Karpas-422 (cell line): Measurements from ENCODE around the gene C5AR1. TPM values are rescaled to one million over a fixed set of nuclear protein-coding genes. Genes with fewer than 3 reads are reported as not detected.
"Not testable (repeated sequence)": the region's sequence is repeated elsewhere in the genome, so short reads cannot be mapped to it uniquely, and the experiment has no call there.

Experiments
- DNase-seq: peaks from one replicate; pipeline ENCODE4 v3.0.0-alpha.2; 2015
- H2AFZ ChIP-seq: fragments of 200-600 bp; sonication (generic); 2 replicates; pipeline ENCODE4 v1.6.1; 2014; ENCODE audit warnings: antibody characterized with exemption, low read length, mixed read lengths
- H3K27ac ChIP-seq: fragments of 200-600 bp; sonication (generic); 2 replicates; pipeline ENCODE4 v1.5.1; 2014; ENCODE audit warnings: mild to moderate bottlenecking, low read length, moderate library complexity
- H3K27me3 ChIP-seq: fragments of 200-600 bp; sonication (generic); 2 replicates; pipeline ENCODE4 v1.6.1; 2014; ENCODE audit warnings: low read length, mixed read lengths
- H3K36me3 ChIP-seq: fragments of 200-600 bp; sonication (generic); 2 replicates; pipeline ENCODE4 v1.6.1; 2014; ENCODE audit warnings: low read length, mixed read lengths; ENCODE audit not compliant: insufficient read depth
- H3K4me1 ChIP-seq: fragments of 200-600 bp; sonication (generic); 2 replicates; pipeline ENCODE4 v1.6.1; 2014; ENCODE audit warnings: mild to moderate bottlenecking, low read length, mixed read lengths
- H3K4me2 ChIP-seq: fragments of 200-600 bp; sonication (generic); 2 replicates; pipeline ENCODE4 v1.6.1; 2014; ENCODE audit warnings: low read length, low read depth, mild to moderate bottlenecking; ENCODE audit not compliant: poor library complexity, severe bottlenecking
- H3K4me3 ChIP-seq: fragments of 200-600 bp; sonication (generic); 2 replicates; pipeline ENCODE4 v1.5.1; 2014; ENCODE audit warnings: mild to moderate bottlenecking, antibody characterized with exemption, low read length, mixed read lengths
- H3K79me2 ChIP-seq: fragments of 200-600 bp; sonication (generic); 2 replicates; pipeline ENCODE4 v1.6.1; 2014; ENCODE audit warnings: mild to moderate bottlenecking, low read length, mixed read lengths
- H3K9ac ChIP-seq: fragments of 200-600 bp; sonication (generic); 2 replicates; pipeline ENCODE4 v1.6.0; 2014; ENCODE audit warnings: low read length
- H3K9me2 ChIP-seq: fragments of 200-600 bp; sonication (generic), shearing (Covaris generic); replicated peaks from 2 replicates; pipeline ENCODE4 v1.6.0; 2014; ENCODE audit warnings: mild to moderate bottlenecking, low read length, moderate library complexity; ENCODE audit not compliant: insufficient read depth
- H3K9me3 ChIP-seq: fragments of 300-700, 200-600 bp; sonication (generic); 2 replicates; pipeline ENCODE4 v1.6.1; 2014; ENCODE audit warnings: low read length, mixed read lengths
- H4K20me1 ChIP-seq: fragments of 200-600 bp; sonication (generic); 2 replicates; pipeline ENCODE4 v1.6.1; 2014; ENCODE audit warnings: mild to moderate bottlenecking, antibody characterized with exemption, low read length, low read depth; ENCODE audit not compliant: insufficient read depth
- total RNA-seq: library from RNA; depleted of rRNA; stranded (reverse); fragments of >200 nt; shearing (Covaris generic); gene quantifications from 2 replicates; pipeline ENCODE4 v1.2.3, GENCODE V29; 2014; ENCODE audit warnings: low replicate concordance

Gene C5AR1
- total RNA-seq, 1 experiment from 2014 or later: 0.41 TPM

DNA sequence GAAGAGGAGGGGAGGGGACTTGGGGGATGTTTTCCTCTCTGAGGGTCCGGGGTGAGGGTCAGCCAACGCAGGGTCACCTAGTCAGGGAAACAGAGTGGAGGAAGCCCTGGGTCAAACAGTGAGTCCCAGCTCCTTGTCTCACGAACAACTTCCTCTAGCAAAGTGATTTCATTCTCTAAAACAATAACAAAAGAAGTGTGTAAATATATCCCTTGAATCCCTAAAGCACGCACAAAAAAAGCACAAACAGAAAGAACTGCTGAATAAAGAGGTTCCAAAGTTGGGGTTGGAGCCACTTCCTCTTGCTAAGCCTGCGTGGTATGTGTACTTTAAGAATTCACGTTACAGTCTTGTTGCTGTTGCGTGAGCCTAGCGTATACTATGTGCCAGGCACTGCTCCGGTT is 20.8 kb downstream of the C5AR1 start:
- Histone ChIP-seq H3K4me1 (no peaks in the 10 kb centered on the region), H3K79me2 (no peaks in the 10 kb centered on the region), H3K36me3 (no peaks in the 10 kb centered on the region), H3K27me3 (no peaks in the 10 kb centered on the region), H3K9me3 (no peaks in the 10 kb centered on the region), H4K20me1 (no peaks in the 10 kb centered on the region), H3K4me2 (no peak overlapping the region), H3K27ac (no peak overlapping the region), H3K4me3 (no peak overlapping the region), H2AFZ (no peak overlapping the region), H3K9me2 (no peaks in the 10 kb centered on the region), H3K9ac (no peak overlapping the region)
- DNase-seq: no peak

- no peaks in the 10 kb centered on the region for H3K9me2 ChIP-seq
- H2AFZ ChIP-seq: no peak overlapping the region
- H3K27ac ChIP-seq: no peak overlapping the region
- H3K9me3 ChIP-seq: no peaks in the 10 kb centered on the region
- DNase-seq: no peak
- H3K27me3 ChIP-seq: no peaks in the 10 kb centered on the region
- no peaks in the 10 kb centered on the region for H3K36me3 ChIP-seq
- no peak overlapping the region for H3K4me2 ChIP-seq
- H3K4me1 ChIP-seq: no peaks in the 10 kb centered on the region
- H4K20me1 ChIP-seq: no peaks in the 10 kb centered on the region
- no peak overlapping the region for H3K4me3 ChIP-seq
- no peaks in the 10 kb centered on the region for H3K79me2 ChIP-seq
- H3K9ac ChIP-seq: no peak overlapping the region
These were observed 21.8 kb downstream of the C5AR1 start for GRCh38 chr19:47331490-47331889.

- no peak within 1 kb of the TSS for H3K4me3 ChIP-seq
- H3K9ac ChIP-seq: no peak within 1 kb of the TSS
- no peaks in the 10 kb centered on the region for H3K79me2 ChIP-seq
- no peak within 1 kb of the TSS for H3K4me2 ChIP-seq
- no peaks in the 10 kb centered on the region for H3K9me3 ChIP-seq
- no peaks in the 10 kb centered on the region for H4K20me1 ChIP-seq
- no peak within 1 kb of the TSS for H2AFZ ChIP-seq
- DNase-seq: no peak
- no peaks in the 10 kb centered on the region for H3K4me1 ChIP-seq
- H3K27ac ChIP-seq: no peak within 1 kb of the TSS
- no peaks in the 10 kb centered on the region for H3K27me3 ChIP-seq
- H3K36me3 ChIP-seq: no peaks in the 10 kb centered on the region
- no peaks in the 10 kb centered on the region for H3K9me2 ChIP-seq
These were observed 22.4 kb downstream of the C5AR1 start, which contains the start of gene C5AR2 for GRCh38 chr19:47331931-47332547. Gene C5AR2, plus strand, starts transcription at chr19:47332175. Its CDS starts 8,625 bp downstream, at chr19:47340800.

GRCh38 chr19:47336765-47337718 is 27.4 kb downstream of the C5AR1 start:
- not testable (repeated sequence) for H3K27ac ChIP-seq, H3K9ac ChIP-seq, H2AFZ ChIP-seq

GRCh38 chr19:47339196-47339880 is 29.7 kb downstream of the C5AR1 start:
- no peak overlapping the region for H2AFZ ChIP-seq
- no peaks in the 10 kb centered on the region for H3K9me3 ChIP-seq
- no peak overlapping the region for H3K27ac ChIP-seq
- no peaks in the 10 kb centered on the region for H3K36me3 ChIP-seq
- no peak overlapping the region for H3K4me3 ChIP-seq
- H4K20me1 ChIP-seq: no peaks in the 10 kb centered on the region
- H3K9me2 ChIP-seq: no peaks in the 10 kb centered on the region
- no peak overlapping the region for H3K4me2 ChIP-seq
- no peaks in the 10 kb centered on the region for H3K27me3 ChIP-seq
- H3K9ac ChIP-seq: no peak overlapping the region
- H3K79me2 ChIP-seq: no peaks in the 10 kb centered on the region
- no peak for DNase-seq
- no peaks in the 10 kb centered on the region for H3K4me1 ChIP-seq

More at GRCh38 chr19:47336765-47337718, 27.4 kb downstream of the C5AR1 start:
- H3K4me3 ChIP-seq, H4K20me1 ChIP-seq, H3K9me3 ChIP-seq, H3K4me2 ChIP-seq, H3K9me2 ChIP-seq, H3K4me1 ChIP-seq, H3K27me3 ChIP-seq, H3K79me2 ChIP-seq, DNase-seq, H3K36me3 ChIP-seq: not testable (repeated sequence)

DNA sequence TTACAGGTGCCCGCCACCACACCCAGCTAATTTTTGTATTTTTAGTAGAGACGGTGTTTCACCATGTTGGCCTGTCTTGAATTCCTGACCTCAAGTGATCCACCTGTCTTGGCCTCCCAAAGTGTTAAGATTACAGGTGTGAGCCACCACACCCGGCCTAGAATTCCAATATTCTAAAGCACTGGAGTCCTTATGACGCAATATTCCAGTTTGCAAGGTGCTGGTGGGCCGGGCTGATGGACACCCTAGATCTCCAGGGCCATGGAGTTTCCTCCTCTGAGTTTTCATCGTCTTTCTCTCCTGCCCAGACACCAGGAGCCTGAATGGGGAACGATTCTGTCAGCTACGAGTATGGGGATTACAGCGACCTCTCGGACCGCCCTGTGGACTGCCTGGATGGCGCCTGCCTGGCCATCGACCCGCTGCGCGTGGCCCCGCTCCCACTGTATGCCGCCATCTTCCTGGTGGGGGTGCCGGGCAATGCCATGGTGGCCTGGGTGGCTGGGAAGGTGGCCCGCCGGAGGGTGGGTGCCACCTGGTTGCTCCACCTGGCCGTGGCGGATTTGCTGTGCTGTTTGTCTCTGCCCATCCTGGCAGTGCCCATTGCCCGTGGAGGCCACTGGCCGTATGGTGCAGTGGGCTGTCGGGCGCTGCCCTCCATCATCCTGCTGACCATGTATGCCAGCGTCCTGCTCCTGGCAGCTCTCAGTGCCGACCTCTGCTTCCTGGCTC is 31.0 kb downstream of the C5AR1 start:
- Histone ChIP-seq H3K4me1 (no peaks in the 10 kb centered on the region), H3K4me2 (no peak overlapping the region), H3K9me3 (no peaks in the 10 kb centered on the region), H3K9ac (no peak overlapping the region), H3K27me3 (no peaks in the 10 kb centered on the region), H3K36me3 (no peaks in the 10 kb centered on the region), H3K79me2 (no peaks in the 10 kb centered on the region), H2AFZ (no peak overlapping the region), H4K20me1 (no peaks in the 10 kb centered on the region), H3K4me3 (no peak overlapping the region), H3K27ac (no peak overlapping the region), H3K9me2 (no peaks in the 10 kb centered on the region)
- no peak for DNase-seq

DNA sequence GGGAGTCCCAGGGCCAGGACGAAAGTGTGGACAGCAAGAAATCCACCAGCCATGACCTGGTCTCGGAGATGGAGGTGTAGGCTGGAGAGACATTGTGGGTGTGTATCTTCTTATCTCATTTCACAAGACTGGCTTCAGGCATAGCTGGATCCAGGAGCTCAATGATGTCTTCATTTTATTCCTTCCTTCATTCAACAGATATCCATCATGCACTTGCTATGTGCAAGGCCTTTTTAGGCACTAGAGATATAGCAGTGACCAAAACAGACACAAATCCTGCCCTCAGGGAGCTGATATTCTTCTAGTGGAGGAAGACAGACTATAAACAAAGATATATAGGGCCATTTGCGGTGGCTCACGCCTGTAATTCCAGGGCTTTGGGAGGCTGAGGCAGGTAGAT is 32.1 kb downstream of the C5AR1 start:
- H3K4me1 ChIP-seq: peaks cover 4% of the 10 kb centered on the region; the same call in 1 of the 2 replicates
- H3K79me2 ChIP-seq: no peaks in the 10 kb centered on the region
- H3K4me2 ChIP-seq: no peak overlapping the region
- H3K27ac ChIP-seq: no peak overlapping the region
- no peaks in the 10 kb centered on the region for H3K27me3 ChIP-seq
- no peak overlapping the region for H3K4me3 ChIP-seq
- no peak for DNase-seq
- no peaks in the 10 kb centered on the region for H4K20me1 ChIP-seq
- H3K9me3 ChIP-seq: no peaks in the 10 kb centered on the region
- no peak overlapping the region for H2AFZ ChIP-seq
- H3K9ac ChIP-seq: no peak overlapping the region
- no peaks in the 10 kb centered on the region for H3K36me3 ChIP-seq
- no peaks in the 10 kb centered on the region for H3K9me2 ChIP-seq
